Measurements from ENCODE around the gene CCNK. TPM values are rescaled to one million over a fixed set of nuclear protein-coding genes. Genes with fewer than 3 reads are reported as not detected.

The CCNK gene
- total and polyA plus RNA-seq, 2 of the 13 experiments (the other 11 are each of a cell fraction or from before 2014, with no cell fraction given) = 4.9 to 9.7 TPM

GRCh38 chr14:99554757-99555531 is 73.7 kb downstream of the CCNK start (continued):
- TF ChIP-seq ZNF768 (CRISPR knock-in tag; IDR thresholded peaks at IDR 0.05) (peak; percentile 100), KLF6 (CRISPR knock-in tag; IDR thresholded peaks at IDR 0.05) (0 out of 2 replicates have a peak, but pooled peaks have one; percentile 58), ADNP (CRISPR knock-in tag; IDR thresholded peaks at IDR 0.05) (peak; percentile 11; the same call in 1 of the 2 replicates), REPIN1 (CRISPR knock-in tag; IDR thresholded peaks at IDR 0.05; ENCODE audit: borderline replicate concordance, low read depth) (0 out of 2 replicates have a peak, but pooled peaks have one; percentile 41), KDM1A (CRISPR knock-in tag; IDR thresholded peaks at IDR 0.05) (peak; percentile 98), ARID2 (CRISPR knock-in tag; IDR thresholded peaks at IDR 0.05; ENCODE audit: borderline replicate concordance) (no peak), ZNF121 (CRISPR knock-in tag; IDR thresholded peaks at IDR 0.05) (peak; percentile 68; the same call in 1 of the 2 replicates), FOXK1 (CRISPR knock-in tag; IDR thresholded peaks at IDR 0.05; ENCODE audit: borderline replicate concordance, low read depth) (peak; percentile 39; the same call in 1 of the 2 replicates), ESRRA (CRISPR knock-in tag; IDR thresholded peaks at IDR 0.05; ENCODE audit: low read depth) (peak; percentile 70)
- TF ChIP-seq, protein P1, sequence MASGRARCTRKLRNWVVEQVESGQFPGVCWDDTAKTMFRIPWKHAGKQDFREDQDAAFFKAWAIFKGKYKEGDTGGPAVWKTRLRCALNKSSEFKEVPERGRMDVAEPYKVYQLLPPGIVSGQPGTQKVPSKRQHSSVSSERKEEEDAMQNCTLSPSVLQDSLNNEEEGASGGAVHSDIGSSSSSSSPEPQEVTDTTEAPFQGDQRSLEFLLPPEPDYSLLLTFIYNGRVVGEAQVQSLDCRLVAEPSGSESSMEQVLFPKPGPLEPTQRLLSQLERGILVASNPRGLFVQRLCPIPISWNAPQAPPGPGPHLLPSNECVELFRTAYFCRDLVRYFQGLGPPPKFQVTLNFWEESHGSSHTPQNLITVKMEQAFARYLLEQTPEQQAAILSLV (CRISPR knock-in tag; IDR thresholded peaks at IDR 0.05; ENCODE audit: borderline replicate concordance) = peak; percentile 24; the same call in 1 of the 2 replicates
- TF ChIP-seq, protein P2, sequence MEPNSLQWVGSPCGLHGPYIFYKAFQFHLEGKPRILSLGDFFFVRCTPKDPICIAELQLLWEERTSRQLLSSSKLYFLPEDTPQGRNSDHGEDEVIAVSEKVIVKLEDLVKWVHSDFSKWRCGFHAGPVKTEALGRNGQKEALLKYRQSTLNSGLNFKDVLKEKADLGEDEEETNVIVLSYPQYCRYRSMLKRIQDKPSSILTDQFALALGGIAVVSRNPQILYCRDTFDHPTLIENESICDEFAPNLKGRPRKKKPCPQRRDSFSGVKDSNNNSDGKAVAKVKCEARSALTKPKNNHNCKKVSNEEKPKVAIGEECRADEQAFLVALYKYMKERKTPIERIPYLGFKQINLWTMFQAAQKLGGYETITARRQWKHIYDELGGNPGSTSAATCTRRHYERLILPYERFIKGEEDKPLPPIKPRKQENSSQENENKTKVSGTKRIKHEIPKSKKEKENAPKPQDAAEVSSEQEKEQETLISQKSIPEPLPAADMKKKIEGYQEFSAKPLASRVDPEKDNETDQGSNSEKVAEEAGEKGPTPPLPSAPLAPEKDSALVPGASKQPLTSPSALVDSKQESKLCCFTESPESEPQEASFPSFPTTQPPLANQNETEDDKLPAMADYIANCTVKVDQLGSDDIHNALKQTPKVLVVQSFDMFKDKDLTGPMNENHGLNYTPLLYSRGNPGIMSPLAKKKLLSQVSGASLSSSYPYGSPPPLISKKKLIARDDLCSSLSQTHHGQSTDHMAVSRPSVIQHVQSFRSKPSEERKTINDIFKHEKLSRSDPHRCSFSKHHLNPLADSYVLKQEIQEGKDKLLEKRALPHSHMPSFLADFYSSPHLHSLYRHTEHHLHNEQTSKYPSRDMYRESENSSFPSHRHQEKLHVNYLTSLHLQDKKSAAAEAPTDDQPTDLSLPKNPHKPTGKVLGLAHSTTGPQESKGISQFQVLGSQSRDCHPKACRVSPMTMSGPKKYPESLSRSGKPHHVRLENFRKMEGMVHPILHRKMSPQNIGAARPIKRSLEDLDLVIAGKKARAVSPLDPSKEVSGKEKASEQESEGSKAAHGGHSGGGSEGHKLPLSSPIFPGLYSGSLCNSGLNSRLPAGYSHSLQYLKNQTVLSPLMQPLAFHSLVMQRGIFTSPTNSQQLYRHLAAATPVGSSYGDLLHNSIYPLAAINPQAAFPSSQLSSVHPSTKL (CRISPR knock-in tag; IDR thresholded peaks at IDR 0.05) = peak; percentile 79
- TF ChIP-seq, protein P3, sequence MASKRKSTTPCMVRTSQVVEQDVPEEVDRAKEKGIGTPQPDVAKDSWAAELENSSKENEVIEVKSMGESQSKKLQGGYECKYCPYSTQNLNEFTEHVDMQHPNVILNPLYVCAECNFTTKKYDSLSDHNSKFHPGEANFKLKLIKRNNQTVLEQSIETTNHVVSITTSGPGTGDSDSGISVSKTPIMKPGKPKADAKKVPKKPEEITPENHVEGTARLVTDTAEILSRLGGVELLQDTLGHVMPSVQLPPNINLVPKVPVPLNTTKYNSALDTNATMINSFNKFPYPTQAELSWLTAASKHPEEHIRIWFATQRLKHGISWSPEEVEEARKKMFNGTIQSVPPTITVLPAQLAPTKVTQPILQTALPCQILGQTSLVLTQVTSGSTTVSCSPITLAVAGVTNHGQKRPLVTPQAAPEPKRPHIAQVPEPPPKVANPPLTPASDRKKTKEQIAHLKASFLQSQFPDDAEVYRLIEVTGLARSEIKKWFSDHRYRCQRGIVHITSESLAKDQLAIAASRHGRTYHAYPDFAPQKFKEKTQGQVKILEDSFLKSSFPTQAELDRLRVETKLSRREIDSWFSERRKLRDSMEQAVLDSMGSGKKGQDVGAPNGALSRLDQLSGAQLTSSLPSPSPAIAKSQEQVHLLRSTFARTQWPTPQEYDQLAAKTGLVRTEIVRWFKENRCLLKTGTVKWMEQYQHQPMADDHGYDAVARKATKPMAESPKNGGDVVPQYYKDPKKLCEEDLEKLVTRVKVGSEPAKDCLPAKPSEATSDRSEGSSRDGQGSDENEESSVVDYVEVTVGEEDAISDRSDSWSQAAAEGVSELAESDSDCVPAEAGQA (IDR thresholded peaks at IDR 0.05; ENCODE audit: low read depth) = no peak
- TF ChIP-seq, protein P3 (CRISPR knock-in tag; IDR thresholded peaks at IDR 0.05; ENCODE audit: borderline replicate concordance) = no peak

All from HepG2 (cell line).